Breast epithelium (tissue), 4 donors: ENCODE results near the gene MAPRE3. TPM values are rescaled to one million over a fixed set of nuclear protein-coding genes. Genes with fewer than 3 reads are reported as not detected.

Experiments
- DNase-seq, 2 donors: peaks; one replicate each; pipeline ENCODE4 v3.0.0-alpha.2; 2019; ENCODE audit warnings: low spot score in 2 of 2
- H3K27ac ChIP-seq, 2 donors: fragments of 200-600 bp; sonication (generic) in 1 of 2; one replicate each; pipeline ENCODE4 v1.5.1; 2016 to 2019; ENCODE audit warnings: mild to moderate bottlenecking in 1 of 2
- H3K27me3 ChIP-seq, 2 donors: fragments of 200-600 bp; sonication (generic) in 1 of 2; one replicate each; pipeline versions ENCODE4 v1.5.1 to v1.6.0; 2017 to 2019; ENCODE audit warnings: control low read depth in 1 of 2, mild to moderate bottlenecking in 1 of 2
- H3K36me3 ChIP-seq: fragments of 200-600 bp; one replicate; pipeline ENCODE4 v1.5.1; 2019
- H3K4me1 ChIP-seq, 2 donors: fragments of 200-600 bp; sonication (generic); one replicate each; pipeline ENCODE4 v1.5.1; 2016 to 2019; ENCODE audit warnings: control low read depth in 1 of 2
- H3K4me3 ChIP-seq, 3 donors: fragments of 200-600 bp; sonication (generic); 1 replicate in 2 of 3; 2 replicates in 1 of 3; pipeline ENCODE4 v1.5.1; 2016 to 2019; ENCODE audit warnings: mild to moderate bottlenecking in 3 of 3, moderate library complexity in 2 of 3
- H3K9me3 ChIP-seq, 2 donors: fragments of 200-600 bp; sonication (generic) in 1 of 2; one replicate each; pipeline ENCODE4 v1.5.1; 2016 to 2019; ENCODE audit warnings: control low read depth in 1 of 2
- POLR2A ChIP-seq: fragments of 450-650 bp; IDR thresholded peaks from one replicate; pipeline ENCODE4 v1.6.1; 2016; ENCODE audit warnings: antibody characterized with exemption, mild to moderate bottlenecking, moderate library complexity
- POLR2AphosphoS5 ChIP-seq, 3 donors: sonication (generic); formaldehyde crosslinking; IDR thresholded peaks; one replicate each; pipeline ENCODE4 v1.6.1; 2017; ENCODE audit warnings: antibody characterized with exemption in 3 of 3
- intact Hi-C: fragments of 100-400 bp; cut with DNase I; formaldehyde crosslinking; loops from one replicate; pipeline ENCODE4 v1.15.1; 2023; ENCODE audit warnings: low total_unique reads
- total RNA-seq, 3 donors: library from RNA; depleted of rRNA; stranded (reverse); fragments of >200 nt; gene quantifications; one replicate each; pipeline ENCODE4 v1.1.0, GENCODE V29; 2016
- TF ChIP-seq, protein P1 (sequence below), 3 donors: fragments of 450-650 bp; IDR thresholded peaks; one replicate each; pipeline ENCODE4 v1.5.1; 2016 to 2017; ENCODE audit warnings: antibody characterized with exemption in 3 of 3, mild to moderate bottlenecking in 3 of 3, moderate library complexity in 3 of 3

MAPRE3 gene
- total RNA-seq, 3 donors from 2014 or later, result 10.6 to 21.3 (median 19.9) TPM

DNA sequence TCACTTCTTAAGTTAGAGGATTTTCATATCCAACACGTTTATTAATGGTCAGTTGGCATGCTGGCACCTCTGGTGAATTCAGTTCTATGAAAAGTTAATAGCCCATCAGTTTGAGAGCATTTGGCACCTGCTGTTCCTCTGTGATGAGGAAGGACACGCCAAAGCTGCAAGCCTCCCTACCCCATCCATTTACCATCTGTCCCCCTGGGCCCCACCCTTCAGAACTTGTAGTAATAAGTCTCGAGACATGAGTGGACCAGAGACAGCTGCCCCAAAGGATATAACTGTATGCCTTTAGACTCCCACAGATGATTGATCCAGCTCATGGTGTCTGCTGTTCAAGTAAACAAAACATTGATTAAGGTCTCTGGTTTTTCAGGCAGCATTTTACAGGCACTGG lies 94.7 kb downstream of the MAPRE3 start:
- no peaks in the 10 kb centered on the region for H3K27me3 ChIP-seq
- H3K4me1 ChIP-seq, result peaks cover 4 to 7% of the 10 kb centered on the region in 2 donors
- TF ChIP-seq, protein P1, sequence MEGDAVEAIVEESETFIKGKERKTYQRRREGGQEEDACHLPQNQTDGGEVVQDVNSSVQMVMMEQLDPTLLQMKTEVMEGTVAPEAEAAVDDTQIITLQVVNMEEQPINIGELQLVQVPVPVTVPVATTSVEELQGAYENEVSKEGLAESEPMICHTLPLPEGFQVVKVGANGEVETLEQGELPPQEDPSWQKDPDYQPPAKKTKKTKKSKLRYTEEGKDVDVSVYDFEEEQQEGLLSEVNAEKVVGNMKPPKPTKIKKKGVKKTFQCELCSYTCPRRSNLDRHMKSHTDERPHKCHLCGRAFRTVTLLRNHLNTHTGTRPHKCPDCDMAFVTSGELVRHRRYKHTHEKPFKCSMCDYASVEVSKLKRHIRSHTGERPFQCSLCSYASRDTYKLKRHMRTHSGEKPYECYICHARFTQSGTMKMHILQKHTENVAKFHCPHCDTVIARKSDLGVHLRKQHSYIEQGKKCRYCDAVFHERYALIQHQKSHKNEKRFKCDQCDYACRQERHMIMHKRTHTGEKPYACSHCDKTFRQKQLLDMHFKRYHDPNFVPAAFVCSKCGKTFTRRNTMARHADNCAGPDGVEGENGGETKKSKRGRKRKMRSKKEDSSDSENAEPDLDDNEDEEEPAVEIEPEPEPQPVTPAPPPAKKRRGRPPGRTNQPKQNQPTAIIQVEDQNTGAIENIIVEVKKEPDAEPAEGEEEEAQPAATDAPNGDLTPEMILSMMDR (IDR thresholded peaks at IDR 0.05), result no peak
- TF ChIP-seq POLR2A (no peak), POLR2AphosphoS5 (IDR thresholded peaks at IDR 0.05) (no peak)
- intact Hi-C loops, result no loop called here
- no peak overlapping the region for H3K4me3 ChIP-seq
- no peaks in the 10 kb centered on the region for H3K36me3 ChIP-seq
- no peak for DNase-seq
- H3K9me3 ChIP-seq, result no peaks in the 10 kb centered on the region
- no peak overlapping the region for H3K27ac ChIP-seq

DNA sequence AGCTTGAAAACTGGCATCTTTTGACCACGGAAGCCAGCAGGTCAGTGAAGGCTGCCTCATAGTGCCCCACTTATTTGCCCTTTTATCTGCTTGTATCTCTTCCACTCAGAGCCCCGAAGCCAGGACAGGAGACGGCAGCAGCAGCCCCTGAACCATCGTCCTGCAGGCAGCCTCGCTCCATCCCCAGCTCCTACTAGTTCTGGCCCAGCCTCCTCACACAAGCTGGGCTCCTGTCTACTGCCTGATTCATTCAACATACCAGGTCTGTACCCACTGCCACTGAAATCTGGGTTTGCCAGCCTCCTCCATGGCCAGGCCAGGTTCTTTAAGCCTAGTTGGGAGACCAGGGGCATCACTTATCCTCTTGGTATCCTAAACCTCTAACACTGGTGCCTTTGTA lies 96.9 kb downstream of the MAPRE3 start:
- intact Hi-C loops, result no loop called here
- TF ChIP-seq, protein P1 (IDR thresholded peaks at IDR 0.05), result no peak
- no peak for TF ChIP-seq POLR2AphosphoS5 (IDR thresholded peaks at IDR 0.05)
- no peak for TF ChIP-seq POLR2A
- H3K9me3 ChIP-seq, result no peaks in the 10 kb centered on the region
- H3K4me1 ChIP-seq, result peaks cover 9 to 11% of the 10 kb centered on the region in 2 donors
- no peak overlapping the region for H3K27ac ChIP-seq
- DNase-seq, result no peak
- no peak overlapping the region for H3K4me3 ChIP-seq
- H3K27me3 ChIP-seq, result no peaks in the 10 kb centered on the region
- no peaks in the 10 kb centered on the region for H3K36me3 ChIP-seq

DNA sequence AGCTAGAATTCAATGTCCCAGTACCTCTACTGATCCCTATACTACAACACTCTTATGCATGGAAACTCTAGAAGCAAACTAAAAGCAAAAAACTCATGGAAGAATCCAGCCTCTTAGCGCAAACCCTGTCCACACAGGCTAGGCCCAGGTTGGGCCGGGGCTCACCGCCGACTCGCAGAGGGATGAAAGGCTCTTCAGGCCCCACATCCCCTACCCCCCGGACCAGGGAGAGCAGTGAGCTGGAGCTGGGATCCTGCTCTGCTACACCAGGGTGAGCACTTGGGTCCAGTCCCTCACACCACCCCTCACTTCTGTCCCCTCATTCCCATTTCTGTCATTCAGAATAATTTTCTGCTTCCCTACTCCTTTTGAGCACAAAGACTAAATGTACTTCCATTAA lies 99.0 kb downstream of the MAPRE3 start:
- Histone ChIP-seq H3K27me3 (no peaks in the 10 kb centered on the region), H3K4me1 (peaks cover 9 to 11% of the 10 kb centered on the region in 2 donors), H3K27ac (peak overlapping the region in 1 of 2 donors; percentile 44), H3K4me3 (no peak overlapping the region), H3K9me3 (no peaks in the 10 kb centered on the region), H3K36me3 (no peaks in the 10 kb centered on the region)
- TF ChIP-seq POLR2AphosphoS5 (IDR thresholded peaks at IDR 0.05) (no peak), POLR2A (no peak)
- TF ChIP-seq, protein P1 (IDR thresholded peaks at IDR 0.05), result no peak
- intact Hi-C loops, result no loop called here
- no peak for DNase-seq

DNA sequence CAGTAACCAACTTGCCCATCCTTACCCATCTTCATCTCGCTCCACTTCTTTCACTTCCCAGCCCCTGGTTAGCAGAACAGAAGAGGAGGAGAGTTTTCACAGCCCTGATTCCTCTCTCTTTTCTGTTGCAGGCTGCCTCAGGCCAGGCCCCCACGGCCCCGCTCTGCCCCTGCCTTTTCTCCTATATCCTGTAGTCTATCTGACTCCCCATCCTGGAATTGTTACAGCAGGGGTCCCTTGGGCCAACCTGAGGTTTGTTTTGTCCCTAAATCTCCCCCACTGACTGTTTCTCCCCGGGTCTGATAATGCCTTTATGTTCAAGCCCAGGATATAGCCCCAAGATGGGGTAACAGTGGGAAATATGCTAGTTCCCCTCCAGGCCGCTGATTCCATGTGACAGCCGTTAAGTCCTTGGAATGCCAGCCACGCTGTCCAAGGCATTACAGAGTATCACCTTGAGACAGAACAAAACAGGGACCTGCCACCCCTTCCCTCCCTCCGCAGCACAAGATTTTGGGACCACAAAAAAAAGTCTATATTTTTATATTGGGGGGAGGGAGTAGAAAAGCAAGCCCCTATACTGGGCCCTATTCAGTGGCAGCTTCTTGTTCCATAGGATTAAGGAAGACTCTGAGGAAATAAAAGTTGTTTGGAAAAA lies 99.7 kb downstream of the MAPRE3 start:
- peaks cover 9 to 11% of the 10 kb centered on the region in 2 donors for H3K4me1 ChIP-seq
- H3K36me3 ChIP-seq, result no peaks in the 10 kb centered on the region
- DNase-seq, result no peak
- no peaks in the 10 kb centered on the region for H3K27me3 ChIP-seq
- peak overlapping the region in 1 of 2 donors; percentile 94 for H3K27ac ChIP-seq
- TF ChIP-seq, protein P1 (IDR thresholded peaks at IDR 0.05), result no peak
- TF ChIP-seq POLR2AphosphoS5 (IDR thresholded peaks at IDR 0.05) (no peak), POLR2A (no peak)
- intact Hi-C loops, result no loop called here
- H3K4me3 ChIP-seq, result peak overlapping the region in 2 of 3 donors; percentile 88 to 97
- no peaks in the 10 kb centered on the region for H3K9me3 ChIP-seq

DNA sequence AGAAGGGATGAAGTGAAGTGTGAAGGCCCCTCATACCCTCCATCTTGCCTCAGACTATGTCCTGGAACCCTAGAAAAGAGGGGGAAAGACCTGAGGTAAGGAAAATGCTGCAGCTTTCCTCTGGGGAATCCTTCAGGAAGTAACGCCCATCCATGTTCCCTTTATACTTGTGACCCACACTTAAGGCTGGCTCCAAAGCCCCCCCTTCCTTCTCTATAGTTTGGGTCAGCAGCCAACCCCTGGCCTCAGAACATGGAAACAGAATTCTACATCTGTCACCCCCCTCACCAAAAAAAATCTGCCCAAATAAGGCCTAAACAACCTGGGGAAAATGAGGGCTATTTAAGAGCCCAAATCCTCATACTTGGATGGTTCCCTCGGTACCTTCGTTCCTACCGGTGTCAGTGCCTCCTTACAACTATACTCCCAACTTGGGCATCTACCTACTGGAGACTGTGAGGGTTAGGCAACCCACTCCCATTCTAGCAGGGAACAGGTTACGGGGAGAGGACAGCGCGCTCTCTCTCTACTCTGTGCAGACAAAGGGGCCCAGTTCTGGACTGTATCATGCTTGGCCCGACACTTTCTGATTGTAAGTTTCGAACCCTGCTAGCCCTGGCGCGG lies 100.3 kb downstream of the MAPRE3 start:
- Histone ChIP-seq H3K9me3 (no peaks in the 10 kb centered on the region), H3K27me3 (no peaks in the 10 kb centered on the region), H3K36me3 (no peaks in the 10 kb centered on the region), H3K4me3 (peak overlapping the region; percentile 79 to 97 (median 88)), H3K4me1 (peaks cover 9 to 11% of the 10 kb centered on the region in 2 donors), H3K27ac (peak overlapping the region; percentile 94 to 95)
- TF ChIP-seq, protein P1 (IDR thresholded peaks at IDR 0.05), result no peak
- no peak for TF ChIP-seq POLR2A
- no peak for TF ChIP-seq POLR2AphosphoS5 (IDR thresholded peaks at IDR 0.05)
- DNase-seq, result no peak
- intact Hi-C loops, result no loop called here
